NCI-H446 (cell line): ENCODE measurements around the gene MRPL14.
A peak's percentile ranks its signal among the peaks of the same experiment; 100 is the strongest.

Experiments used
- DNase-seq, 2 experiments: peaks; one replicate each; lab custom pipeline; 2025; lab: John Stamatoyannopoulos, UW

MRPL14 gene

GRCh38 chr6:44122801-44123200 is 4.5 kb downstream of the MRPL14 start:
- no peak for DNase-seq

- no peak for DNase-seq
These were observed 6.4 kb downstream of the MRPL14 start for GRCh38 chr6:44120692-44121443.

- no peak for DNase-seq
These were observed 7.5 kb downstream of the MRPL14 start for GRCh38 chr6:44119704-44120262.

DNA sequence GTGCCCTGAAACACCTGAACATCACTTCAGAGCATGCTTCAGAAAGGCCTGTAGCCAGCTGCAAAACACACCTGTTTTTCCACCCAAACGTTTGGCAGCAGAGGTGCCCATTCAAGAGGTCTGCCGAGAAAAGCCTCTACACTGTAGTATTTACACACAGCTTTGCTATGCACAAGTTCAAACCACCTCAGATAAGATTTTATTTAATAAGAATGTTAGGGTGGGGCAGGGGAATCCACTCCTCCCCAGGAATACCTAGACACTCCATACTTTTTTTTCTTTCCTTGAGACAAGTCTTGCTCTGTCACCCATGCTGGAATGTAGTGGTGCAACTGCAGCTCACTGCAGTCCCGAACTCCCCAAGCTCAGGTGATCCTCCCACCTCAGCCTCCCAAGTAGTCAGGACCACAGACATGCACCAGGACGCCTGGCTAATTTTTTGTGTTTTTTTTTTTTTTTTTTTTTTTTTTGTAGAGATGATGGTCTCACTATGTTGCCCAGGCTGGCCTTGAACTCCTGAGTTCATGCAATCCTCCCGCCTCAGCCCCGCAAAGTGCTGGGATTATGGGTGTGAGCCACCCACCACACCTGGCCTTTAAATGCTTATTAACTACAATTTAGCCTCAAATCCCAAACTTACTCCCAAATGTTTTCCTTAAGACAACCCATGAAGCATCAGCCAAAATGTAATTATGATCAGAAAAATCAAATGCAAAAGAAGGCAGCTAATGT is 9.7 kb downstream of the MRPL14 start:
- DNase-seq, result no peak

DNA sequence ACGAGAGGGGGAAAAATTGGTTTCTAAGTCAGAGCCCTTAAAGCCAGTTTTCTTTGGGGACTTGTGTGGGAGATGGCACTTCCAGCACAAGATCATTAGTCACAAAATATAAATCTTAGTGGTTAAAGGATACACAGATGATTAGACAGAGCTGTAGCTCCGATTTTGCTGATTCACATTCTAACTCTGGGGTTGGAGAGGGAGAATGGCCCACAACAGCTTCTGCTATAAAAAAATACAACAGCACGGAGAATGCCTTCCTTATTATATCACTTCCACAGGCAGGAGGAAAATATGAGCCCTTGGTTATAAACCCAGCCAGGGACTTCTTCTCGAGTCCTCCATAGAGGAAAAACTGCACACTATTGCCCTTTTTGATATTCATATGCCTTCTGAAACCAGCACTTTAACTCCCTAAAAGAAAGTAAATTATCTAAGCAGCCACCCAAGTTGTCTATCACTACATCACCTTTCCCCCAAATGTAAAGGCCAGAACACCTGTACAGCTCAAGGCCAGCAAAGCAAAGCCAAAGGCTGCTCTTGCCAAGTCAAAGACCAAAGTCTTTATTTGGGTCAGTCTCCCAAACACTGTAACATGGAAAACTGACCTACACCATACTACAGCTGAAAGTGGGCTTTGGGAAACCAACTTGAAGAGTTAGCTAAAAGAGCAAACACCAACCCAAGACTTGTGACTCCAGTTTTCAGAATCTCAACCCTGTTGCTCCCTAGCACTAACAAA is 10.4 kb downstream of the MRPL14 start:
- DNase-seq, result no peak

DNA sequence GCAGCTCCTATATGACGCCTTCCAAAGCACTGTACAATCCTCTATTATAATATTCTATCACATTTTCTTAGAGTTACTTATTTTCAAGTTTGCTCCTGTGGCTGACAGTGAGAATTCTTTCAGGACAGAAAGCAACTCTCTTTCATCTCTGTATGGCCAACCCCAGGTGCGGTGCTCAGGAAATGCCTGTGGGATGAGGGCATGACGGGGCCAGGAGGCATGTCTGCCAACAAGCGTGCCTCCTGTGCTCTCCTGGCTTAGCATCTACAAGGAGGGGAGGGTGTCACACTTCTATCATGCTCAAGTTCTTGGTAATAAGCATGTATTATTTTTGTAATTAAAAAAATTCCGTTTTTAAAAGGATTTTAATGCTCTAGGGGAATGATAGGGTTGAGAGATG is 11.4 kb downstream of the MRPL14 start:
- DNase-seq, result no peak

- DNase-seq, result no peak
These were observed 13.8 kb downstream of the MRPL14 start for GRCh38 chr6:44113414-44113813.

- DNase-seq, result no peak
These were observed 15.5 kb downstream of the MRPL14 start for GRCh38 chr6:44111434-44112417.

DNA sequence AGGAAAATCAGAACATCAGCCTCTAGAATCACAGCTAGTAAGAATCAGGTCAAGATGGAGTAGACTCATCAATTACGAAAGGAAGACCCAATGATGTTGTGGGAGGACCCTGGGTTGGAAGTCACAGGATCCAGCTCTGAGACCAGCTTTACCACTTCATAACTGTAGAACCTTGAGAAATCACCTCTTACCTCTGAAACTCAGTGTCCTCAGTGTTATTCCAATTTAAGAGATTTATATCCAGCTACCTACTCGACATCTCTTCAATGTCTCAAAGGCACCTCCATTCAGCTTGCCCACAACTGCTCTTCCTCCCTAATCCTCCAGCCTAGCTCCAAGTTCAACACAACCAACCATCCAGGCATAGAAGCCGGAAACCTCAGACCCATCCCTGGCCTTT is 16.3 kb downstream of the MRPL14 start:
- no peak for DNase-seq

DNA sequence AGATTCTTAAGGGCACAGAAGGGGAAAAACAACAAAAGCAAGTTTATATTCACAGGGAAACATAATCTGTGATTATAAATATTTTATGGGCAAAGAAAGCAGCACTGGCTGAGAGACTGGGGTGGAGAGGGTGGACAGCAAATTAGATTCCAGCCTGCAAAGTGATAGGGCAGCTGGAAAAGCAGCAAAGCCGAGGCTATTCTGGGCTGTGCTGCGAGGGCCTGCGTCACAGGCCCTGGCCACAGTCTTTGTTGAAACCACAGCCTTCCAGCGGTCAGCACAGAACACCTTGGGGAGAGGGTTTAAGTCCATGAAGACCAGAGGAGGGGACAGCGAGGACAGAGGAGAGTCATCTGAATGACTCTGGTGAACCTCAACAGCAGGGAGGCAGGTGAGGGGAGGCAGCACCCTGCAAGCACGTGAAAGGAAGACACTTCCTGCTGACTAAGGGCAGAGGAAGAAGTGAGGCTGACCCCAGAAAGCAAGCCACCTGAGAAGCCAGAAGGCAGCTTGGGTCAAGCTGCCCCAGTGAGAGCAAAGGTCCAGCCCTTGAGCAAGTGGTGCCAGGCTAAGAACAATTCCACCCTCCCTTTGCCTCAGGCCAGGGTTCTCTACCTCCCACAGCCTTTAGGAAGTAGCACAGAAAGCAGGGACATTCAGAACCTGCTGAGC is 17.1 kb downstream of the MRPL14 start:
- DNase-seq, result no peak

DNA sequence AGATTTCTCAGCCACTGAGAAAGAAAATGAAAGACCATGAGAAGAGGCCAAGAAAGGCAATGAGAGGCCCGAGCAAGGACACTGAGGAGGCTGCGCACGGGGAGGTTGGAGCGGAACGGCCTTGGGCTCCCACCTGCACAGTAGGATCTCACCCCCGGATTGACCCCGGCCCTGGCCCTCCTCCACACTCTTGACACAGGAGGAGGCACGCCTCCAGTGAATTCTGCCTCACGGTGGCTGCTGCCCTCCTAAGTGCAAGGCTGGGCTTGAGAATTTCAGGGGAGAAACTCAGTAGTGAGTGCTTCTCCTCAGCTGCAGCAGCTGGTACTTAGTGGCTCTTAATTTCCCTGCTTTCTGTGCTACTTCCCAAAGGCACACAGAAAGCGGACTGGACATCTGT is 18.0 kb downstream of the MRPL14 start:
- no peak for DNase-seq

GRCh38 chr6:44108471-44108870 is 18.8 kb downstream of the MRPL14 start:
- DNase-seq, result no peak

GRCh38 chr6:44107017-44107416 is 20.2 kb downstream of the MRPL14 start:
- no peak for DNase-seq

DNA sequence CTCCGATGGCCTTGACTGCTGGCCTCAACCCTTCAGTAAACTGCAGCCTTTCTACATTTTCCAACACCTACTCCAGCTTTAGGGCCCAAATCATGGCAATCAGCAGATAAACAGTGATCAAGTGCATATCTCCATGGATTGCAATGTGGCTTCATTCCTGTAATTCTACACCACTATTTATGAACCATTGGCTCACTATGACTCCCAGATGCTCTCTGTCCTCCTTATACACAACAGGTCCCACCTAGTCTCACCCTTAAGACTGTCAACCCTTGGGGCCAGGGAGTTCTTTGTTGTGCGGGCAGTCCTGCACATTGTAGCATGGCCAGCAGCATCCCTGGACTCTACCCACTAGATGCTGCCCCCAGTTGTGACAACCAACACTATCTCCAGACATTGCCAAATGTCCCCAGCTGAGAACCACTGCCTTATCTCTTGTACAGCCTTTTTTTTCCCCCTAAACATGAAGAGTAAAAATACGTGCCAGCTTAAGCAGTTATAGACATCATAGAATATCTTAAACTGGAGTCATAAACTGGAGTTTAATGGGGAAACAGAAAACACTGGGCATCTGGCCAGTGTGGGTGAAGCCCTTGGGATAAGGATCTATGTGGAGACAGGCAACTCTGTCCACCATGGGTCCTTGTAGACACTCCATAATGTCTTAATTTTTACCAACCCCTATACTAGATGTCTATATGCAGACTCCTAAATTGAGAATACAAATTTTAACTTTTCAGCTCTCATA is 21.1 kb downstream of the MRPL14 start:
- no peak for DNase-seq

- DNase-seq, result peak in 1 of 2 experiments; percentile 43
These were observed 22.1 kb downstream of the MRPL14 start for GRCh38 chr6:44105146-44105545.

DNA sequence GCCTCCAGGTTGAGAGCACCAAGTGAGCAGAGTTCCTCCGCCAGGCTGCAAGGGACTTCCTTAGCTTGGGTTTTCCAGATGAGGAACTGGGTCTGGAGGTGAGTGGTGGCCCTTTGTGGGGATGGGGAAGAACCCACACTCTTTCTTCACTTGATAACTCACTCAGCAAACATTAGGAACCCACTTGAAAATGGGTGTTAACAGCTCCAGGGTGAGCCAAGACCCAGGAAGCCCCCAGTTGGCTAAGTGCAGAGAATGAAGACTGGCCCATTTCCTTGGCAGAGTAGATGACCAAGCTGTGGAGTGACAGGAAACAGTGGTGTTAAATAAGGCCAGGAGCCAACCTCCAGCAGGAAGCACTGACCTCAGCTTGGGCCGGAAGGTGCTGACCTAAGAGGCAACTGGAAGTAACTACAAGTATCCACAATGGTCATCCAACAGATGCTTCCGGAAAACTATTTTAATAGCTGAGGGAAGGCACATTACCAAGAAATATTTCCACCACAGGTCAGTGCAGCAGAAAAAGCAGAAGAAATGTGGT is 22.7 kb downstream of the MRPL14 start:
- no peak for DNase-seq

DNA sequence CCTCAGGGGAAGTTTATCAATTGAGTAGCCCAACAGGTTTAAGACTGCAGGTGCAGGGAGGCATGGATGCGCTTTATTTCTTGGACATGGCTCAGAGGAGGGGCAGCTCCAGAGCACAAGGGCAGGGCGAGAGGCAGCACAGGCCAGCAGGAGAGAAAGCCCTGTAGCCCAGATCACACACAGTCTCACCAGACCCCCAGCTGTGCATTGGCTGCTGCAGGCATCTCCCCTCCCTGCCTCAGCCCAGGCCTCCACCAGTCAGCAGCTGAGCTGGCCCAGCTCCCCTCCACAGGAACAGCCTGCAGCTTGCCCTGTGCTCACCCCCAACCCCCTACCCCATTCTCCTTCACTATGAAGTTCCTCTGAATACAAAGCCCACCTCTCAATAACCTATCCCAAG is 24.7 kb downstream of the MRPL14 start:
- no peak for DNase-seq

DNA sequence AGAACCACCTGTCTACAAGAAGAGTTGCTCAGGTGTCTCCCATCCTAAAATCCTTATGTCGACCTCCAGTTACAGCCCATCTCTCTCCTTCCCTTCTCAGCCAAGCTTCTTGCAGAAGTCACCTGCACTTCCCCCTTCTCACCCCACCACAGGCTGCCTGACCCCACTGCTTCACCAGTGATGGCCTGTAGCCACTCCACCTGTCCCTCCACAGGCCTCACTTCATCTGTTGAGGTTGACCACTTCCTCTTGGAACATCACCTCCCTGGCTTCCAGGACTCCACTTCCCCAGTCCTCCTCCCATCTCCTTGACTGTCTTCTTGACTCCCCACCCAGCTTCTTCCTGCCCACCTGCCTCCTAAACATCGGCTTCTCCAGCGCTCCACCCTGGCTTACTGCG is 25.4 kb downstream of the MRPL14 start:
- no peak for DNase-seq

DNA sequence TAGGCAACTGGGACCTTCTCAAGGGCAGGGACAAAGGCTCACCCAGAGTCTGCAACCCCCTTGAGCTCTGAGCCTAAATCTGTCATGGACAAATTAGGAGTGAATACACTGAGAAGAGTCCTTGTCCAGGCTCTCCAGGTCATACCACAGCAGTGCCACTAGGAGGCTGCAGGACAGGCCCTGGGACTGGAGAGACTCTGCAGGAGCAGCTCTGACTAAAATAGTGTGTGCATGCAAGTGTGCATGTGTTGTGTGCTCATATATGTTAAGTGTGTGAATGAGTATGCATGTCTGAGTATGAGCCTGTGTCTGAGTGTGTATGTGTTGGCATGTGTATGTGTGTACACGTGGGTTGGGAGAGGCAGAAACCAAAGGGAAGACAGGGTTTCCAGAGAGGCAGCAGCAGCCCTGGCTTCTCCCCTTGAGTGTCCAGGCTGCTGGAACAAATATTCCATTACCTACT is 27.1 kb downstream of the MRPL14 start:
- DNase-seq, result no peak

DNA sequence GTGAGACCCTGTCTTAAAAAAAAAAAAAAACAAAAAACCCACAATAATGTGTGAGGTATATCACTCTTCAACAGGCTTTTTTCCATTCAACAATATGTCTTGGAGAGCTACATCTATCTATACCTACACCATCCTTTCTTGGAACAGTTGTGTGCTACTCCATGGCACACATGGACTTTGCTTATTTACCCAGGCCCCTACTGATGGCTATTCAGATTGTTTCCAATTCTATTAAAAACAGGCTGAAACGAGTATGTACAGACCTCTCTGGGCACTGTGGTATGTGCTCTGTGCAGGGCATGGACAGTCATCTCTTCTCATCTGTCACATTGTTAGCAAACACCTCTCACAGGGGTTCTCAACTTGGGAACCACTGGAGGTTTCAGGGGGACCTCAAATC is 28.1 kb downstream of the MRPL14 start:
- DNase-seq, result no peak
